ENCODE data around the gene NRAS.

- TF ChIP-seq CTCF (IDR thresholded peaks at IDR 0.05), result no peak
- TF ChIP-seq POLR2A (IDR thresholded peaks at IDR 0.05), result no peak
Measured at GRCh38 chr1:114707604-114708003, 9.0 kb downstream of the NRAS start.
